ENCODE data around the gene KCNJ16. TPM values are rescaled to one million over a fixed set of nuclear protein-coding genes. Genes with fewer than 3 reads are reported as not detected.

KCNJ16 gene
- total and polyA plus RNA-seq, 2 of the 13 experiments (the other 11 are each of a cell fraction or from before 2014, with no cell fraction given): not detected

GRCh38 chr17:70183508-70183907, 108.5 kb downstream of the KCNJ16 start:
- FAIRE-seq (no peak), DNase-seq (ENCODE audit: low spot score) (no peak), ATAC-seq (no peak)
- no peaks in the 10 kb centered on the region for H3K36me3 ChIP-seq (replicated peaks in 1 of 2; ENCODE audit: control insufficient read depth in 1 of 2, insufficient read depth in 2 of 2, low read length in 2 of 2)
- ChIA-PET POLR2A (no interaction called here), CTCF (ENCODE audit: low intra/inter-chr PET ratio, low total read pairs) (no interaction called here)
- in situ Hi-C loops (cut with HindIII; ENCODE audit: extremely low pct_ligation_motif_present, low pct_unique_long_range_greater_than_20kb) (no loop called here), intact Hi-C loops (cut with micrococcal nuclease; ENCODE audit: unreplicated experiment) (no loop called here)
- no peaks in the 10 kb centered on the region for H3K4me1 ChIP-seq (ENCODE audit: insufficient read depth, low read length)
- H3K9me3 ChIP-seq (ENCODE audit: low read length): no peaks in the 10 kb centered on the region; the same call in 1 of the 2 replicates
- H3K4me2 ChIP-seq (ENCODE audit: low read depth, low read length): no peak overlapping the region
- no peaks in the 10 kb centered on the region for H4K20me1 ChIP-seq (ENCODE audit: insufficient read depth, low read length)
- no TSS peak for BruUV-seq (replicated peaks)
- H2AFZ ChIP-seq (ENCODE audit: low read length): no peak overlapping the region
- no peak overlapping the region for H3K4me3 ChIP-seq (replicated peaks in 1 of 3; ENCODE audit: insufficient read depth in 1 of 3, low read depth in 2 of 3, low read length in 3 of 3)
- no peak overlapping the region for H3K9ac ChIP-seq (ENCODE audit: insufficient read depth, low read depth, low read length)
- 24% methylated on average over 4 of the region's 4 CpGs for WGBS (ENCODE audit: low lambda C conversion rate)
- H3K27me3 ChIP-seq (ENCODE audit: control insufficient read depth in 1 of 2, insufficient read depth in 2 of 2, low read length in 2 of 2): no peaks in the 10 kb centered on the region
- H3K79me2 ChIP-seq (ENCODE audit: insufficient read depth, low read length): no peaks in the 10 kb centered on the region
- TF ChIP-seq ELF3 (CRISPR knock-in tag; IDR thresholded peaks at IDR 0.05): no peak
- no peak for TF ChIP-seq KLF12 (CRISPR knock-in tag; IDR thresholded peaks at IDR 0.05; ENCODE audit: borderline replicate concordance)
- no peak for TF ChIP-seq ISL2 (CRISPR knock-in tag; IDR thresholded peaks at IDR 0.05)
- no peak overlapping the region for H3K27ac ChIP-seq (ENCODE audit: extremely low read length, insufficient read depth, low read length)

- H3K4me2 ChIP-seq (ENCODE audit: low read depth, low read length): no peak overlapping the region
- no peak for FAIRE-seq
- peaks cover 5% of the 10 kb centered on the region; the same call in 1 of the 2 replicates for H3K9me3 ChIP-seq (ENCODE audit: low read length)
- TF ChIP-seq PCBP1 (IDR thresholded peaks at IDR 0.05; ENCODE audit: borderline replicate concordance, low read depth, low read length): peak; percentile 85; the same call in 1 of the 2 replicates
- TF ChIP-seq HNRNPK (IDR thresholded peaks at IDR 0.05; ENCODE audit: low read depth, low read length, poor library complexity, severe bottlenecking): peak; percentile 99
- TF ChIP-seq ETV5 (CRISPR knock-in tag; IDR thresholded peaks at IDR 0.05; ENCODE audit: borderline replicate concordance): no peak
- TF ChIP-seq PCBP2 (optimal IDR thresholded peaks at IDR 0.05; ENCODE audit: low read depth, low read length, poor library complexity, severe bottlenecking): peak; percentile 60
- no peak for TF ChIP-seq SP1 (IDR thresholded peaks at IDR 0.05)
- no peak for TF ChIP-seq SP1 (CRISPR knock-in tag; IDR thresholded peaks at IDR 0.05)
- no peaks in the 10 kb centered on the region for H3K27me3 ChIP-seq (ENCODE audit: control insufficient read depth in 1 of 2, insufficient read depth in 2 of 2, low read length in 2 of 2)
- no peak overlapping the region for H3K27ac ChIP-seq (ENCODE audit: extremely low read length, insufficient read depth, low read length)
- in situ Hi-C loops (cut with HindIII; ENCODE audit: extremely low pct_ligation_motif_present, low pct_unique_long_range_greater_than_20kb) (no loop called here), intact Hi-C loops (cut with micrococcal nuclease; ENCODE audit: unreplicated experiment) (no loop called here)
- no peak for ATAC-seq
- H3K4me3 ChIP-seq (replicated peaks in 1 of 3; ENCODE audit: insufficient read depth in 1 of 3, low read depth in 2 of 3, low read length in 3 of 3): no peak overlapping the region
- ChIA-PET POLR2A (no interaction called here), CTCF (ENCODE audit: low intra/inter-chr PET ratio, low total read pairs) (no interaction called here)
- H3K4me1 ChIP-seq (ENCODE audit: insufficient read depth, low read length): no peaks in the 10 kb centered on the region
- no peak overlapping the region for H2AFZ ChIP-seq (ENCODE audit: low read length)
- no peaks in the 10 kb centered on the region for H3K36me3 ChIP-seq (replicated peaks in 1 of 2; ENCODE audit: control insufficient read depth in 1 of 2, insufficient read depth in 2 of 2, low read length in 2 of 2)
- H4K20me1 ChIP-seq (ENCODE audit: insufficient read depth, low read length): no peaks in the 10 kb centered on the region
- BruUV-seq (replicated peaks): no TSS peak
- DNase-seq (ENCODE audit: low spot score): no peak
- H3K79me2 ChIP-seq (ENCODE audit: insufficient read depth, low read length): no peaks in the 10 kb centered on the region
- no peak overlapping the region for H3K9ac ChIP-seq (ENCODE audit: insufficient read depth, low read depth, low read length)
Observed at GRCh38 chr17:70184207-70184606, 109.2 kb downstream of the KCNJ16 start.

Data from HepG2 (cell line).